Coronary artery (tissue), 2 donors: ENCODE measurements around the gene SLC6A18.

Source experiments
- DNase-seq: peaks from one replicate; pipeline ENCODE4 v3.0.0-alpha.2; 2017; ENCODE audit warnings: low spot score
- H3K27ac ChIP-seq, 2 donors: fragments of 200-600 bp; sonication (generic); one replicate each; pipeline ENCODE4 v1.5.1; 2016 to 2019
- H3K4me3 ChIP-seq: fragments of 200-600 bp; sonication (generic); 2 replicates; pipeline ENCODE4 v1.5.1; 2016; ENCODE audit warnings: mild to moderate bottlenecking, moderate library complexity
- TF ChIP-seq, protein P1 (sequence below): fragments of 200-600 bp; sonication (generic); IDR thresholded peaks from one replicate; pipeline ENCODE4 v1.5.1; 2019; ENCODE audit warnings: antibody characterized with exemption

Gene SLC6A18

DNA sequence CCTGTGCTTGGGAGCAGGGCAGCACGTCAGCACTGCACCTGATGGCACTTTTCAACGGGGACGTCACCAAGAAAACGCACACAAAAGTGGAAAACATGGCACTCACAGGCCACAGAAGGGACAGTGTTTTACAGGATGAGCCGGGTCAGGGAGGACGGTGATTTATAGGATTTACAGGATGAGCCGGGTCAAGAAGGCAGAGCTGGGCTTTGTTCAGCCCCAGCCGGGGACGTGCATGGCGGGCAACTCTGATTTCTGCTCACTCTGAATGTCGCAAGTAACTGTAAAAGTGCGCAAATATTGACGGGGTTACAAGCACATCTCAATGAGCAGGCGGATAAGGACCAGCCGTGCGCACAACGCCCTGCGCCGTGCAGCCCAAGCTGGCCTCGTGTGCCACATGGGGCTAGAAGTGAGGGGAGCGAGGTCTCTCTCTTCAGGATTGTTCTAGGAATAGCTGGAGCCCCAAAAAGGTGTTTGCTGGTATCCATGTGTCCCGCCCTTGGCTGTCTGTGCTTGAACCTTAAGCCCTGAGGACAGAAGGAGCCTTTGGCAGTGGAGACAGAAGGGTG lies 16.4 kb downstream of the SLC6A18 start:
- TF ChIP-seq, protein P1, sequence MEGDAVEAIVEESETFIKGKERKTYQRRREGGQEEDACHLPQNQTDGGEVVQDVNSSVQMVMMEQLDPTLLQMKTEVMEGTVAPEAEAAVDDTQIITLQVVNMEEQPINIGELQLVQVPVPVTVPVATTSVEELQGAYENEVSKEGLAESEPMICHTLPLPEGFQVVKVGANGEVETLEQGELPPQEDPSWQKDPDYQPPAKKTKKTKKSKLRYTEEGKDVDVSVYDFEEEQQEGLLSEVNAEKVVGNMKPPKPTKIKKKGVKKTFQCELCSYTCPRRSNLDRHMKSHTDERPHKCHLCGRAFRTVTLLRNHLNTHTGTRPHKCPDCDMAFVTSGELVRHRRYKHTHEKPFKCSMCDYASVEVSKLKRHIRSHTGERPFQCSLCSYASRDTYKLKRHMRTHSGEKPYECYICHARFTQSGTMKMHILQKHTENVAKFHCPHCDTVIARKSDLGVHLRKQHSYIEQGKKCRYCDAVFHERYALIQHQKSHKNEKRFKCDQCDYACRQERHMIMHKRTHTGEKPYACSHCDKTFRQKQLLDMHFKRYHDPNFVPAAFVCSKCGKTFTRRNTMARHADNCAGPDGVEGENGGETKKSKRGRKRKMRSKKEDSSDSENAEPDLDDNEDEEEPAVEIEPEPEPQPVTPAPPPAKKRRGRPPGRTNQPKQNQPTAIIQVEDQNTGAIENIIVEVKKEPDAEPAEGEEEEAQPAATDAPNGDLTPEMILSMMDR = no peak
- no peak overlapping the region for H3K27ac ChIP-seq
- no peak for DNase-seq
- no peak overlapping the region for H3K4me3 ChIP-seq

DNA sequence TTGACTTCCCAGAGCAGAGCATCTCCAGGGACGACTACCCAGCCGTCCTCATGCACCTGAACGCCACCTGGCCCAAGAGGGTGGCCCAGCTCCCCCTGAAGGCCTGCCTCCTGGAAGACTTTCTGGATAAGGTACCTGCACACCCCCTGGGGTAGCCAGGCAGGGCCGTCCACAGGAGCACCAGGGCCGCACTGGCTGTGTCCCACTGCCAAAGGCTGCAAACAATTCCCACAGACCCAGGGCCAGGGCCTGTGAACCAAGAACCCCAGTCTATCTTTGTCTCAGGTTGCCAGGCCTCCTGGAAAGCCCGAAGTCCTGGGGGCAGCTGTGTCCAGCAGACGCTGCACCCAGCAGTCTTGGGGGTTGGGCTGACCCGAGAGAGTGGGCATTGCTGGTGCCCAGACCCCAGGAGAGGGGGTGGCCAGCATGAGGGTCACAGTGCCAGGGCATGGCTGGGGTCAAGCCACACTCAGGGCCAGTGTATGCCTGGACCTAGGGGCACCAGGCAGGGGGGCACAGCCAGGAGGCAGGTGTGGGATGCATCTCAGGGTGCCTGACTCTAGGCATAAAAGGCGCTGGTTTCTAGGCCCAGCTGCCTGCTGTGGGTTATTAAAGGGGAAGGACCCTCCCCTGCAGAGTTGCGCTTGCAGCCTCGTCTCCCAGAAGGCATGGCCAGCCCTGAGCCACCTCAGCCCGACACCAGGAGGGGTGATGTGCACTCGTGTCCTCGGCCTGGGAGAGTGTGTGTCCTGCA lies 17.7 kb downstream of the SLC6A18 start:
- TF ChIP-seq, protein P1 = no peak
- H3K27ac ChIP-seq = no peak overlapping the region
- no peak overlapping the region for H3K4me3 ChIP-seq
- no peak for DNase-seq

DNA sequence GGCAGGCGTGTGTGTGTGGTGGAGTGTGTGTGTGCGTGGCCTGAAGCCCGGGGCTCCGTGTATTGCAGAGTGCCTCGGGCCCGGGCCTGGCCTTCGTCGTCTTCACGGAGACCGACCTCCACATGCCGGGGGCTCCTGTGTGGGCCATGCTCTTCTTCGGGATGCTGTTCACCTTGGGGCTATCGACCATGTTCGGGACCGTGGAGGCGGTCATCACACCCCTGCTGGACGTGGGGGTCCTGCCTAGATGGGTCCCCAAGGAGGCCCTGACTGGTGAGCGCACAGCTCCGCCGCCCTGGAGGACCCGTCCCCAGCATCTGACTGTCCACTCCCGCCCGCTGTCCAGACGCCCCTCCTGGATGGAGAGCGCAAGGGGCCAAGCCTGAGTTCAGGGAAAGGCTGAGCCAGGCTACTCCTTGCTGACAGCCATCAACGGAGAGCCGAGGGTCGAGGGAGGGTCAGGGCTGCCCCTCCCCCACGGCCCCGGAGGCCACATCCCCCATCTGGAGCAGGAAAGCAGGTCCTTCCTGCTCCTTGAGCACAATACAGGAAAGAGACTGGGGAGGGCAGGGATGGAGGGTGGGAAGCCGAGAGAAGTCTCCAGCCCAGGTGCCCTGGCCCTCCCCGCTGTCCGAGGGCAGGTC lies 18.4 kb downstream of the SLC6A18 start:
- TF ChIP-seq, protein P1 = no peak
- DNase-seq = no peak
- no peak overlapping the region for H3K4me3 ChIP-seq
- no peak overlapping the region for H3K27ac ChIP-seq

DNA sequence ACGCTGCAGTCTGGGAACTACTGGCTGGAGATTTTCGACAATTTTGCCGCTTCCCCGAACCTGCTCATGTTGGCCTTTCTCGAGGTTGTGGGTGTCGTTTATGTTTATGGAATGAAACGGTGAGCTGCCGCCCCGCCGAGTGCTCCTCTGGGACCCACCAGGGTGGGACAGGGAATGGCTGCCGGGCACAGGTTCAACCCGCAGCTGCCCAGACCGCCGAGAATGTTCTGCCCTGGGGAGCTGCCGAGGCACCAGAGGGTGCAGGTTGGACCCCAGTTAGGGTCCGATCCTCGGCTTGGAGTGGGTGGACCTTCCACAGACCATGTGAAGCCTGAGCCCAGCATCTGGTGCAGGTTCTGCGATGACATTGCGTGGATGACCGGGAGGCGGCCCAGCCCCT lies 19.1 kb downstream of the SLC6A18 start:
- no peak overlapping the region for H3K4me3 ChIP-seq
- TF ChIP-seq, protein P1 = no peak
- H3K27ac ChIP-seq = no peak overlapping the region
- no peak for DNase-seq

DNA sequence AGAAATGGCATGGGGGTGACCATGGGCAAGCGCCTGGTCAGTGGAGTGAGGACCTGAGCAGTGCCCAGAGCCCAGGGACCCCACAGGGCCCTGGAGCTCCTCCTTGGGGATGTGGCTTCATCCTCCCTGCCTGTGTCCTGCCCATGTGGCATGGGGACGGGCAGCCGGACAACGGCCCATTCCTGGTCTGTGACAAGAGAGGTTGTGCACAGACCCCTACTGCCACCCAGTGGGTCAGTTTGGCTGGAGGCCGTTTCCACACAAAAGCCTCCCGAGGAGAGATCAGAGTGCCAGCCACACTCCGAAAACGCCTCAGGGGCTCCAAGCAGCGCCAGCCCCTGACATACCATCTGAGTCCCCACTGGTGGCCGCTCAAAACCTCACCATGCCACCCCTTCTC lies 19.8 kb downstream of the SLC6A18 start:
- DNase-seq = no peak
- H3K27ac ChIP-seq = no peak overlapping the region
- H3K4me3 ChIP-seq = no peak overlapping the region
- TF ChIP-seq, protein P1 = no peak

DNA sequence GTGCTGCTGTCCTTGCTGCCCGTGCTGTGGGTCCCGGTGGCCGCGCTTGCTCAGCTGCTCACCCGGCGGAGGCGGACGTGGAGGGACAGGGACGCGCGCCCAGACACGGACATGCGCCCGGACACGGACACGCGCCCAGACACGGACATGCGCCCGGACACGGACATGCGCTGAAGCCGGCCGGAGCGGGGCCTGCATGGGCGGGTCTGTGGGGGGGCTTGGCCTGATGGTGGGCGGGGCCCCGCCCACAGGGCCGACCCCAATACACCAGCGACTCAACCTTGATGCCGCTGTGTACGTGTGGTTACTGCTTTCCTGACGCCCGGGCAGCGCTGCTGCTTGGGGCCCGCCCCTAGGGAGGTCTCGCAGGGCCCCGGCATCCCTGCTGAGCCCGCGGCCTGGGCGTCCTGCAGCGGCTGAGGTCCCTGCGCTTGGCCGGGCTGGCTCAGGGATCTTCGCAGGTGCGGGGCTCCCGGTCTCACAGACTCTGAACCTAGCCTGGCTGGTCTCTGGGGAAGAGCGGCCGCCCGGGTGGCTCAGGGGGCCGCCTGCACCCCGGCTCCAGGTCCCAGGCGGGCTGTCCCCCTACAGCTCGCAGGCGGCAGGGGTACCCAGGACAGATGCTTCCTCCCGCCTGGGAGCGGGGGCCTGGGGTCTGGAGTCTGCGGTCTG lies 20.9 kb downstream of the SLC6A18 start:
- Histone ChIP-seq H3K4me3 (no peak overlapping the region), H3K27ac (no peak overlapping the region)
- TF ChIP-seq, protein P1 = no peak
- DNase-seq = no peak
